GM12872 (cell line): ENCODE results near the gene TMEM143.

ENCODE experiments used
- CTCF ChIP-seq: IDR thresholded peaks from 3 replicates; pipeline ENCODE4 v1.5.1; 2011; ENCODE audit warnings: low read depth, mild to moderate bottlenecking, low read length, moderate library complexity; ENCODE audit not compliant: insufficient read depth

TMEM143 gene

GRCh38 chr19:48361912-48362311, 1.8 kb downstream of the TMEM143 start:
- TF ChIP-seq CTCF: no peak

GRCh38 chr19:48359123-48359522, 4.6 kb downstream of the TMEM143 start:
- TF ChIP-seq CTCF: no peak

GRCh38 chr19:48355365-48355954, 8.3 kb downstream of the TMEM143 start:
- no peak for TF ChIP-seq CTCF

GRCh38 chr19:48354332-48354992, 9.3 kb downstream of the TMEM143 start:
- no peak for TF ChIP-seq CTCF

- TF ChIP-seq CTCF: no peak
Measured at GRCh38 chr19:48353677-48354076, 10.1 kb downstream of the TMEM143 start.

- peak; percentile 94 for TF ChIP-seq CTCF
Measured at GRCh38 chr19:48351341-48351752, 12.4 kb downstream of the TMEM143 start.

- no peak for TF ChIP-seq CTCF
Measured at GRCh38 chr19:48350856-48351255, 12.9 kb downstream of the TMEM143 start.

GRCh38 chr19:48348737-48349136, 15.0 kb downstream of the TMEM143 start:
- TF ChIP-seq CTCF: no peak
